Loucy (cell line): ENCODE results near the gene ADIPOQ.
"Not testable (repeated sequence)": the region's sequence is repeated elsewhere in the genome, so short reads cannot be mapped to it uniquely, and the experiment has no call there.

ENCODE experiments used
- H2AFZ ChIP-seq: fragments of 200-600 bp; sonication (generic); 2 replicates; pipeline ENCODE4 v1.6.0; 2016; ENCODE audit warnings: antibody characterized with exemption, mild to moderate bottlenecking, low read length, moderate library complexity
- H3F3A ChIP-seq: fragments of 200-600 bp; 2 replicates; pipeline ENCODE4 v1.6.0; 2016; ENCODE audit warnings: antibody characterized with exemption, low read depth, mild to moderate bottlenecking
- H3K27me3 ChIP-seq: fragments of 200-600 bp; sonication (generic); 2 replicates; pipeline ENCODE4 v1.6.1; 2014; ENCODE audit warnings: low read length, mild to moderate bottlenecking; ENCODE audit not compliant: insufficient read depth, poor library complexity, severe bottlenecking
- H3K36me3 ChIP-seq: fragments of 200-600 bp; sonication (generic); 2 replicates; pipeline ENCODE4 v1.6.1; 2016; ENCODE audit warnings: low read length; ENCODE audit not compliant: insufficient read depth
- H3K4me1 ChIP-seq: fragments of 200-600 bp; sonication (generic); 2 replicates; pipeline ENCODE4 v1.5.1; 2014; ENCODE audit warnings: low read length, mild to moderate bottlenecking; ENCODE audit not compliant: insufficient read depth, poor library complexity, severe bottlenecking
- H3K4me2 ChIP-seq: fragments of 200-600 bp; sonication (generic); 2 replicates; pipeline ENCODE4 v1.6.0; 2014; ENCODE audit warnings: antibody characterized with exemption, low read length, low read depth, mild to moderate bottlenecking; ENCODE audit not compliant: poor library complexity, severe bottlenecking
- H3K4me3 ChIP-seq: fragments of 200-600 bp; sonication (generic); 2 replicates; pipeline ENCODE4 v1.5.1; 2014; ENCODE audit warnings: low read length, mild to moderate bottlenecking, mixed read lengths; ENCODE audit not compliant: poor library complexity, severe bottlenecking
- H3K79me2 ChIP-seq: fragments of 200-600 bp; sonication (generic); 2 replicates; pipeline ENCODE4 v1.6.1; 2014; ENCODE audit warnings: low read length; ENCODE audit not compliant: insufficient read depth
- H3K9ac ChIP-seq: fragments of 200-600 bp; sonication (generic); 2 replicates; pipeline ENCODE4 v1.6.0; 2014; ENCODE audit warnings: mild to moderate bottlenecking, low read depth, low read length, moderate library complexity; ENCODE audit not compliant: poor library complexity, severe bottlenecking
- H3K9me2 ChIP-seq: fragments of 200-600 bp; sonication (generic); replicated peaks from 2 replicates; pipeline ENCODE4 v1.6.1; 2016; ENCODE audit warnings: low read depth, low read length, mixed read lengths
- H3K9me3 ChIP-seq: fragments of 200-600 bp; sonication (generic); 2 replicates; pipeline ENCODE4 v1.6.1; 2014; ENCODE audit warnings: mild to moderate bottlenecking, antibody characterized with exemption, low read length, low read depth; ENCODE audit not compliant: insufficient read depth
- H4K20me1 ChIP-seq: fragments of 200-600 bp; sonication (generic); 2 replicates; pipeline ENCODE4 v1.6.0; 2014; ENCODE audit warnings: antibody characterized with exemption, low read length, mild to moderate bottlenecking; ENCODE audit not compliant: insufficient read depth, poor library complexity, severe bottlenecking
- CTCF ChIP-seq: fragments of 200-600 bp; sonication (generic); conservative IDR thresholded peaks from 2 replicates; pipeline ENCODE4 v1.5.1; 2014; ENCODE audit warnings: mild to moderate bottlenecking, antibody characterized with exemption, low read length
- EZH2phosphoT487 ChIP-seq: fragments of 200-600 bp; IDR thresholded peaks from 2 replicates; pipeline ENCODE4 v1.6.1; 2018; ENCODE audit warnings: antibody characterized with exemption, mild to moderate bottlenecking, moderate library complexity, borderline replicate concordance

ADIPOQ gene

GRCh38 chr3:186821429-186822387, 20.8 kb upstream of the ADIPOQ start:
- no peaks in the 10 kb centered on the region for H3K79me2 ChIP-seq
- peak overlapping the region; percentile 48 for H3K9ac ChIP-seq
- H3K9me2 ChIP-seq = no peaks in the 10 kb centered on the region
- TF ChIP-seq CTCF = peak; percentile 75
- no peak for TF ChIP-seq EZH2phosphoT487
- no peak overlapping the region for H3K4me2 ChIP-seq
- H3K4me3 ChIP-seq = no peak overlapping the region
- no peaks in the 10 kb centered on the region for H3K36me3 ChIP-seq
- no peaks in the 10 kb centered on the region for H3K9me3 ChIP-seq
- H3K4me1 ChIP-seq = peaks cover 4% of the 10 kb centered on the region
- no peaks in the 10 kb centered on the region for H4K20me1 ChIP-seq
- H2AFZ ChIP-seq = peak overlapping the region; percentile 85
- no peaks in the 10 kb centered on the region for H3F3A ChIP-seq
- H3K27me3 ChIP-seq = peaks cover 14% of the 10 kb centered on the region

- not testable (repeated sequence) for H3K9me2 ChIP-seq, H4K20me1 ChIP-seq, H3K4me1 ChIP-seq, H3K9ac ChIP-seq, H3K4me2 ChIP-seq, H2AFZ ChIP-seq, H3K9me3 ChIP-seq, H3F3A ChIP-seq, H3K4me3 ChIP-seq, H3K36me3 ChIP-seq, H3K79me2 ChIP-seq
- H3K27me3 ChIP-seq = peaks cover 18% of the 10 kb centered on the region
Measured at GRCh38 chr3:186822388-186822759, 20.1 kb upstream of the ADIPOQ start.

GRCh38 chr3:186823386-186823785, 19.1 kb upstream of the ADIPOQ start:
- H3K9me3 ChIP-seq = no peaks in the 10 kb centered on the region
- no peak overlapping the region for H3K4me2 ChIP-seq
- no peaks in the 10 kb centered on the region for H3K36me3 ChIP-seq
- no peaks in the 10 kb centered on the region for H3K79me2 ChIP-seq
- no peak overlapping the region for H2AFZ ChIP-seq
- TF ChIP-seq EZH2phosphoT487 (no peak), CTCF (no peak)
- H4K20me1 ChIP-seq = no peaks in the 10 kb centered on the region
- H3K9ac ChIP-seq = no peak overlapping the region
- peaks cover 13% of the 10 kb centered on the region for H3K4me1 ChIP-seq
- H3F3A ChIP-seq = no peaks in the 10 kb centered on the region
- no peak overlapping the region for H3K4me3 ChIP-seq
- no peaks in the 10 kb centered on the region for H3K9me2 ChIP-seq
- H3K27me3 ChIP-seq = peaks cover 27% of the 10 kb centered on the region
